ENCODE data around the gene PISD.

Gene PISD

GRCh38 chr22:31652911-31653684 is 8.9 kb downstream of the PISD start:
- DNase-seq (ENCODE audit: low read depth, low spot score) = no peak

- no peak for DNase-seq (ENCODE audit: low read depth, low spot score)
Measured at GRCh38 chr22:31652088-31652487, 9.9 kb downstream of the PISD start.

GRCh38 chr22:31651664-31652063 is 10.4 kb downstream of the PISD start:
- no peak for DNase-seq (ENCODE audit: low read depth, low spot score)

GRCh38 chr22:31650391-31650790 is 11.6 kb downstream of the PISD start:
- no peak for DNase-seq (ENCODE audit: low read depth, low spot score)

GRCh38 chr22:31647523-31648320 is 14.3 kb downstream of the PISD start:
- no peak for DNase-seq (ENCODE audit: low read depth, low spot score)

- no peak for DNase-seq (ENCODE audit: low read depth, low spot score)
Measured at GRCh38 chr22:31647066-31647465, 14.9 kb downstream of the PISD start.

- no peak for DNase-seq (ENCODE audit: low read depth, low spot score)
Measured at GRCh38 chr22:31646186-31647019, 15.6 kb downstream of the PISD start.

GRCh38 chr22:31639436-31640039 is 22.5 kb downstream of the PISD start:
- no peak for DNase-seq (ENCODE audit: low read depth, low spot score)

DNA sequence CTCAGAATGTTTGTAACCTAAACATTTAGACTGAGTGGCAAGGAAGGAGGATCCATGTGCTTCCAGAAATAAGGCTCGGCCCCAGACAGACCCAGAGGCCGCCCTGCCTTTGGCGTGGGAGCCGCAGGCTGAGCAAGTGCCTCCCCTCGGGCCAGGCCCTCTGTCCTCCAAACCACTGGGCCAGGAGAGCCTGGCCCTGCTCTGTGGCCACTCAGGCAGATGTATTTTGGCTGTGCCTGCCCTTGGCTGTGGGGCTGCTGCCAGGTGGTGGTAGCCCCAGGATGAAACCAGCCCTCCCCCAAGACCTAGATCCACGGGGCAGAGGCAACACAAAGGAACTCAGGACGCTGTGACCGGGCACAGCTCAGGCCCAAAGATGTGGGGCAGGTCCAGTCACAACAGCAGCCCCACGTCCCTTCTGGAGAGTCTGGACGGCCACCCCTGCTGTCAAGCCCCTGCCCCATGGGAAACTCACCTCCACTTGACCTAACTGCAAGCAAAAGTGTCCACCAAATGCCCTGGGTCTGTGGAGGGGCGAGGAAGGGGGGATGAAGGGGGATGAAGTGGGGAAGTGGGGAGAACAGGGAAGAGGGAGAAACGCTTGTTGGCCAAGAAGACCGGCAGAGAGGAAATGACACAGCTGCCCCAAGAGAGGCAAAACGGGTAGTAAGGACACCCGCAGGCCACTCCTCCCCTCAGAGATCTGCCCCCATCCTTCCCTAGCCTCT is 24.0 kb downstream of the PISD start:
- DNase-seq (ENCODE audit: low read depth, low spot score) = no peak

- no peak for DNase-seq (ENCODE audit: low read depth, low spot score)
Measured at GRCh38 chr22:31637447-31637890, 24.5 kb downstream of the PISD start.

DNA sequence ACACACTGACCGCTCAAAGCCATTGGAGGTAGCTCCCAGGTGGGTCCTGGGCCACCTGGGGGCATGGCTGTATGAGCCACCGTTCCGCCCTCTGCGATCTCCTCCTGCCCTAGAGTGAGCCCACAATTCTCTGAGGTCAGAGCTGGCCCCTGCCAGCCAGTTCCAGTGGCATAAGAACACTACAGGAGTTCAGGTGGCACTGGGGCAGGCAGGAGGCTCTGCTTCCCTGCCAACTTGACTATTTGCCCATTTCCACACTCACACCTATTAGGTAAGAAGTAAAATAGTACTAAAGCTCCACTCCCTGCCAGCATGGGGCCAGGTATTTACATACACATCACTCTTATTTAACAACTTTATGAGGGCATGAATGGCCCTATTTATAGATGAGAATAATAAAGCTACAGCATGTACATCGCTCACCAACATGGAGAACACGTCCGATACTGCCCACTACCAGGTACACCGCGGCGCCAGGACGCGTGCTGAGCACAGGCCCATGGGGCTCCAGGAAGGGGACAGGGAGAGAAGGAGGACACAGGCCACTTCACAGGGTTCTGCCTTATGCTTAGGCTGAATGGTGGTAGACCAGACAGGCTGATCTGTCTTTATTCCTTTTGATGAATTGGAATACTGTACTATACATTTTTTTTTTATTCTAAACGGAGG is 26.2 kb downstream of the PISD start:
- DNase-seq (ENCODE audit: low read depth, low spot score) = no peak

GRCh38 chr22:31631436-31631835 is 30.6 kb downstream of the PISD start:
- DNase-seq (ENCODE audit: low read depth, low spot score) = no peak

DNA sequence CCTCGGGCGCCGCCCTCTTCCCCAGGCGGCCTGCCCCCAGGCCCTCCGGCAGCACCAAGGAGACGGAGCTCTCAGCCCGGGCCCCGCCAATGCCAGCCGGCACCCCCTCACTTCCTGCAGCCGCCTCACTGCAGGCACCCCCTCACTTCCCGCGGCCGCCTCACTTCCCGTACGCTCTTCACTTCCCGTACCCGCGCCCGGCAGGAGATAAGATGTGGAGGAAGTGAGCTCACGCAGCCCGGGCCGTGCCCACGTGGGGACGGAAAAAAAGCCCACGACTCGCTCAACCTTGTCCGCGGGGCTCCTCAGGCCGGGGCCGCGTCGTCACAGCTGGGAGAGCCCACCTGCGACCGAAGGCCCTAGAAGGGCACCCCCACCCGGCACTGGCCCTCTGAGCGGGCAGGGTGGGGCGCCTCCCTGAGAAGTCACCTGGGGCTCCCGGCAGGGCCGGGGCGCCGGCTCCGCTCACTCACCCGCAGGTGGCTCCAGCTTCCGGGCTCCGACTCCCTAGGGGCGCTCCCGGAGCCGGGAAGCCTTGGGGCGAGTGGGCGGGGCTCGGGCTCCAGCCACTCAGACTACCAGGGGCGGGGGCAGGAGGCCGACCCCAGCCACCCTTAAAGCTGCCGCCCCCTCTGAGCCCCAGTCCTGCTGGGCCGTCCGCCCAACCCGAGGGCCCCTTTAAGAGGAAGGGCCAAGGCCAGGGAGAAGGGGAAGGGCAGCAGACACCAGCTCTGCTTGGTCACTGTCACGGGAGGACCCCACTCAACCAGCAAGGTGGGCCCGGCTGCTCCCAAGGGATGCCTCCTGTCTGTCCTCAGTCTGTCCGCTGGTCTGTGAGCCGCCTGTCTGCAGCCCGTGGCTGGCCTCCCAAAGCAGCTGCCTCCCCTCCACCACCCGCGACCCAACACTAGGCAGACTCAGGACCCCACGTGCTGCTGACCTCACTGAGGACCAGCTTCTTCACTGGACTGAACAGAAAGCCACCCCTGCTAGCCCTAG is 31.4 kb downstream of the PISD start:
- DNase-seq (ENCODE audit: low read depth, low spot score) = no peak

DNA sequence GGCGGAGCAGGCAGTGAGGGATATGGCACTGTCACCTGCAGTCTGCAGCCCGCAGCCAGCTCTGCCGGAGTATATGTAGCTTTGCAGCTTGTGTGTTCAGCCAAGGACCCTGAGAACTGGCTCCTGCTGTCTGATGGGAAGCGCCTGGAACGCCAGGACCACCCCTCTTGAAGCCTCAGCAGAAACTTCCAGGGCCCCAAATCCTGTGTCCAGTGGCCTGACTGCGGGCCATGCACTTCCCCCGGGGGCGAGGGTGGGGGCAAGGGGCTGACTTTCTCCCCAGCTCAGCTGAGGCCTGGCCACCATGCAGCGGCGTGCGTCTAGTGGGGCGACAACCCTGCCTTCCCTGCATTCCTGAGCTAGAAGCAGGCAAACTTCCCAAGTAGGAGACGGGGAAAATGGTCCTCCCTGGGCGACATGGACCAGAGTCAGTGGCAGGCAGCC is 32.3 kb downstream of the PISD start:
- DNase-seq (ENCODE audit: low read depth, low spot score) = no peak

GRCh38 chr22:31628969-31629708 is 32.9 kb downstream of the PISD start:
- DNase-seq (ENCODE audit: low read depth, low spot score) = no peak

DNA sequence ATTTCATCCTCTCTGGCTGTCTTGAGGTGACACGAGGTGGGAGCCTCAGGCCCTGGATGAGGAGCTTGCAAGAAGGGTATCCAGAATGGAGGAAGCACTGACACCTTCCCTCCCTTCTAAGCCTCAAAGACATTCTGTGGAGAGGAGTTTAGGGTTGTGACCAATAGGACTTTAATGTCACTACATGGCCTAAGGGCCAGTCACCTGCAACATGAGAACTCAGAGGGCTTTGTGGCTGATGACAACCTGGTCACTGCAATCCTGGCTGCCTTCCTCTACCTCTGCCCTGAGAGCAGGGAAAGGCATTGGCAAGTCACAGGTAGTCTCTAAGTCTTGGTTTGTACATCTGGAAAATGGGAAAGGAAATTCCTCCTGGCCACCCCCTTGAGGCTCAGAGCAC is 33.7 kb downstream of the PISD start:
- DNase-seq (ENCODE audit: low read depth, low spot score) = no peak

GRCh38 chr22:31627223-31627731 is 34.7 kb downstream of the PISD start:
- no peak for DNase-seq (ENCODE audit: low read depth, low spot score)
